Neural cell (in vitro differentiated cells): Measurements from ENCODE around the gene ZNF391. TPM values are rescaled to one million over a fixed set of nuclear protein-coding genes. Genes with fewer than 3 reads are reported as not detected.

Source experiments
- H2AFZ ChIP-seq: fragments of 200-600, 300-800 bp; sonication (generic), shearing (Covaris generic); 2 replicates; pipeline ENCODE4 v1.6.0; 2014; ENCODE audit warnings: low read depth, mild to moderate bottlenecking, antibody characterized with exemption, low read length, moderate library complexity
- H3F3A ChIP-seq: fragments of 200-600 bp; shearing (Covaris generic); 2 replicates; pipeline ENCODE4 v1.6.1; 2016; ENCODE audit warnings: mild to moderate bottlenecking, moderate library complexity, mixed read lengths, antibody characterized with exemption, low read length; ENCODE audit not compliant: insufficient read depth, poor library complexity, severe bottlenecking
- H3K27ac ChIP-seq: fragments of 200-600, 300-800 bp; sonication (generic), shearing (Covaris generic); 2 replicates; pipeline ENCODE4 v1.5.1; 2014; ENCODE audit warnings: mild to moderate bottlenecking, low read length, moderate library complexity
- H3K27me3 ChIP-seq: fragments of 300-800, 200-600 bp; sonication (generic), shearing (Covaris generic); 2 replicates; pipeline ENCODE4 v1.6.0; 2014; ENCODE audit warnings: mild to moderate bottlenecking, low read depth, low read length, moderate library complexity; ENCODE audit not compliant: insufficient read depth
- H3K36me3 ChIP-seq: fragments of 300-800, 200-600 bp; sonication (generic), shearing (Covaris generic); 2 replicates; pipeline ENCODE4 v1.5.1; 2014; ENCODE audit warnings: mild to moderate bottlenecking, antibody characterized with exemption, low read length, moderate library complexity; ENCODE audit not compliant: insufficient read depth
- H3K4me2 ChIP-seq: fragments of 300-800, 200-600 bp; sonication (generic), shearing (Covaris generic); 2 replicates; pipeline ENCODE4 v1.6.0; 2014; ENCODE audit warnings: mild to moderate bottlenecking, low read length
- H3K4me3 ChIP-seq: fragments of 300-800, 200-600 bp; sonication (generic), shearing (Covaris generic); 2 replicates; pipeline ENCODE4 v1.5.1; 2014; ENCODE audit warnings: mild to moderate bottlenecking, low read length, moderate library complexity
- H3K79me2 ChIP-seq: fragments of 200-600 bp; shearing (Covaris generic); replicated peaks from 2 replicates; pipeline ENCODE4 v1.6.0; 2014; ENCODE audit warnings: mild to moderate bottlenecking, low read length, moderate library complexity; ENCODE audit not compliant: insufficient read depth
- H3K9ac ChIP-seq: fragments of 300-800, 200-600 bp; sonication (generic), shearing (Covaris generic); 2 replicates; pipeline ENCODE4 v1.6.1; 2016; ENCODE audit warnings: mild to moderate bottlenecking, low read length, mixed read lengths
- H3K9me2 ChIP-seq: fragments of 200-600 bp; shearing (Covaris generic); 2 replicates; pipeline ENCODE4 v1.6.1; 2016; ENCODE audit warnings: mild to moderate bottlenecking, low read length, mixed read lengths; ENCODE audit not compliant: insufficient read depth
- H3K9me3 ChIP-seq: fragments of 200-600, 300-800 bp; sonication (generic), shearing (Covaris generic); 2 replicates; pipeline ENCODE4 v1.6.1; 2016; ENCODE audit warnings: mild to moderate bottlenecking, mixed run types, low read length, moderate library complexity, mixed read lengths
- H4K20me1 ChIP-seq: fragments of 200-600 bp; shearing (Covaris generic); 2 replicates; pipeline ENCODE4 v1.6.1; 2016; ENCODE audit warnings: mild to moderate bottlenecking, mixed run types; ENCODE audit not compliant: insufficient read depth
- CTCF ChIP-seq: fragments of 450-650 bp; IDR thresholded peaks from 2 replicates; pipeline ENCODE4 v1.5.1; 2014; ENCODE audit warnings: antibody characterized with exemption, mild to moderate bottlenecking, moderate library complexity; ENCODE audit not compliant: poor library complexity, severe bottlenecking
- EP300 ChIP-seq: fragments of 450-650 bp; conservative IDR thresholded peaks from 2 replicates; pipeline ENCODE4 v1.6.1; 2014; ENCODE audit warnings: antibody characterized with exemption, mild to moderate bottlenecking, moderate library complexity; ENCODE audit not compliant: poor library complexity, severe bottlenecking
- EZH2 ChIP-seq: fragments of 200-600, 300-800 bp; shearing (Covaris generic), sonication (generic); IDR thresholded peaks from 2 replicates; pipeline ENCODE4 v1.6.1; 2014; ENCODE audit warnings: antibody characterized with exemption, low read length, borderline replicate concordance, mild to moderate bottlenecking; ENCODE audit not compliant: insufficient read depth, poor library complexity, severe bottlenecking
- MXI1 ChIP-seq: fragments of 450-650 bp; conservative IDR thresholded peaks from 2 replicates; pipeline ENCODE4 v1.6.1; 2014; ENCODE audit warnings: antibody characterized with exemption, mild to moderate bottlenecking; ENCODE audit not compliant: poor library complexity, severe bottlenecking
- POLR2AphosphoS5 ChIP-seq: IDR thresholded peaks from 2 replicates; pipeline ENCODE4 v1.6.1; 2012
- RAD21 ChIP-seq: fragments of 450-650 bp; conservative IDR thresholded peaks from 2 replicates; pipeline ENCODE4 v1.6.1; 2014; ENCODE audit warnings: antibody characterized with exemption, mild to moderate bottlenecking, moderate library complexity
- REST ChIP-seq: IDR thresholded peaks from 2 replicates; pipeline ENCODE4 v1.6.1; 2012; ENCODE audit warnings: borderline replicate concordance
- SMC3 ChIP-seq: fragments of 450-650 bp; conservative IDR thresholded peaks from 2 replicates; pipeline ENCODE4 v1.6.1; 2014; ENCODE audit warnings: antibody characterized with exemption, mild to moderate bottlenecking, moderate library complexity; ENCODE audit not compliant: poor library complexity
- TAF1 ChIP-seq: IDR thresholded peaks from 2 replicates; pipeline ENCODE4 v1.6.1; 2012; ENCODE audit warnings: low read depth
- polyA plus RNA-seq: library from polyadenylated mRNA; depleted of rRNA; stranded (reverse); fragments of >200 nt; gene quantifications from 2 replicates; pipeline ENCODE4 v1.2.3, GENCODE V29; 2014

The ZNF391 gene
- polyA plus RNA-seq, 1 donor from 2014 or later = 2.9 TPM

GRCh38 chr6:27428966-27429365 lies 40.4 kb downstream of the ZNF391 start:
- Histone ChIP-seq H3K9ac (no peak overlapping the region), H2AFZ (no peak overlapping the region), H3K4me3 (no peak overlapping the region), H3F3A (no peaks in the 10 kb centered on the region), H3K9me3 (no peaks in the 10 kb centered on the region), H3K4me2 (no peak overlapping the region), H3K27me3 (no peaks in the 10 kb centered on the region), H3K9me2 (no peaks in the 10 kb centered on the region), H3K36me3 (no peaks in the 10 kb centered on the region), H3K79me2 (no peaks in the 10 kb centered on the region), H4K20me1 (no peaks in the 10 kb centered on the region), H3K27ac (no peak overlapping the region)
- TF ChIP-seq REST (no peak), CTCF (no peak), POLR2AphosphoS5 (no peak), MXI1 (no peak), RAD21 (no peak), EP300 (no peak), SMC3 (no peak), EZH2 (no peak), TAF1 (no peak)

DNA sequence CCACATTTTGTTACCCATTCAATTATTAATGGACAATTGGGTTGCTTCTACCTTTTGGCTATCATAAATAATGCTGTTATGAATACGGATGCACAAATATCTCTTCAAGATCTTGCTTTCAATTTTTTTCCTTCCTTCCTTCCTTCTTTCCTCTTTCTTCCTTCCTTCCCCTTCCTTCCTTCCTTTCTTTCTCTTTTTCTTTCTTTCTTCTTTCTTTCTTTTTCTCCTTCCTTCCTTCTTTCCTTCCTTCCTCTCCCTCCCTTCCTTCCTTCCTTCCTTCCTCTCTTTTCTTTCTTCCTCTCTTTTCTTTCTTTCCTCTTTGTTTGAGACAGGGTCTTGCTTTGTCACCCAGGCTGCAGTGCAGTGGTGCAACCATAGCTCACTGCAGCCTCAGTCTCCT lies 45.2 kb downstream of the ZNF391 start:
- no peak overlapping the region for H2AFZ ChIP-seq
- no peaks in the 10 kb centered on the region for H3K27me3 ChIP-seq
- no peaks in the 10 kb centered on the region for H3F3A ChIP-seq
- H4K20me1 ChIP-seq = no peaks in the 10 kb centered on the region
- no peaks in the 10 kb centered on the region for H3K36me3 ChIP-seq
- no peak overlapping the region for H3K4me3 ChIP-seq
- no peak overlapping the region for H3K27ac ChIP-seq
- H3K4me2 ChIP-seq = no peak overlapping the region
- H3K9ac ChIP-seq = no peak overlapping the region
- no peak for TF ChIP-seq TAF1
- no peak for TF ChIP-seq EP300
- TF ChIP-seq MXI1 = no peak
- TF ChIP-seq REST = no peak
- TF ChIP-seq CTCF = no peak
- TF ChIP-seq EZH2 = no peak
- TF ChIP-seq RAD21 = no peak
- no peak for TF ChIP-seq SMC3
- no peak for TF ChIP-seq POLR2AphosphoS5
- H3K9me3 ChIP-seq = no peaks in the 10 kb centered on the region
- H3K9me2 ChIP-seq = no peaks in the 10 kb centered on the region
- H3K79me2 ChIP-seq = no peaks in the 10 kb centered on the region
